Right renal cortex interstitium (tissue), 3 donors: ENCODE results near the gene TCIRG1. TPM values are rescaled to one million over a fixed set of nuclear protein-coding genes. Genes with fewer than 3 reads are reported as not detected.

Experiments used
- DNase-seq, 3 donors: peaks; one replicate each; pipeline ENCODE4 v3.0.0-alpha.2; 2013; ENCODE audit warnings: low read depth in 3 of 3, low spot score in 2 of 3
- polyA plus RNA-seq, 3 donors: library from polyadenylated mRNA; unstranded; fragments of 120-200 nt; gene quantifications; one replicate each; pipeline ENCODE4 v1.2.1, GENCODE V29; 2013; ENCODE audit not compliant: insufficient read length in 3 of 3

Gene TCIRG1
- polyA plus RNA-seq, 3 donors = 15.3 to 17.9 (median 17.0) TPM

DNA sequence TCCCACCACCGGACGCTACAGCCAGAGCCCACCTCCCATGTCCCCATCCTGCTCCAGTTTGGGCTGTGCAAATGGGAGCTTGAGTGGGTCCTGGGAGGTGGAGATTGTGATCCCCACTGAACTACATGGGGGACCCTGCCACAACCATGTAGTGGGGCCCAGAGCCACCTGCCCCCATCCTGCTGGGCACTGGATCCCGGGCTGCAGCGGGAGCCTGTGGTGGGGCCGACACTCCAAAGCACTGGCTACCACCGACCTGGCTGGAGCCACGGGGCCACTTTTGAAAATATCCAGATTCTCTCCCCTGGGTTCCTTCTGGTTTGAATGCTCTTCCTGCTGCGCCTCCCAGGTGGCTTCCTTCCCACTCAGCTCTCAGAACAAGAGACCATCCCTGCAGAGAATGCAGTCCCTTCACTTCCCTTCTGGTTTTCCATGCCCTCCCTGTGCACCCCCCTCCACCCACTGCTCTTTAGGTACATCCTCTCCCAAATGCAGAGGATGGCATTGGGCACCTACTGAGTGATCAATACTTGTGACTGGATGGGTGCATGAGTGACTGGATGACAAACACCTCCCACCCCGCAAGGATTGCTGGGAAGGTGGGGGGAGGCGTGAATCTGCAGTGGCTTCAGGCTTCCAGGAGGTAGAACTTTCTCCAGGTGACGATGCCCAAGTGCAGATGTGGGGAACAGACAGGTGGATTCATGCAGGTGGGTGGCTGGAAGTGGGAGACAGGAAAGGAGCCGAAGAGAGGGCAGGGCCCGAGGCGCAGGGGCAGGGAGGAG lies 34.1 kb upstream of the TCIRG1 start:
- no peak for DNase-seq

DNA sequence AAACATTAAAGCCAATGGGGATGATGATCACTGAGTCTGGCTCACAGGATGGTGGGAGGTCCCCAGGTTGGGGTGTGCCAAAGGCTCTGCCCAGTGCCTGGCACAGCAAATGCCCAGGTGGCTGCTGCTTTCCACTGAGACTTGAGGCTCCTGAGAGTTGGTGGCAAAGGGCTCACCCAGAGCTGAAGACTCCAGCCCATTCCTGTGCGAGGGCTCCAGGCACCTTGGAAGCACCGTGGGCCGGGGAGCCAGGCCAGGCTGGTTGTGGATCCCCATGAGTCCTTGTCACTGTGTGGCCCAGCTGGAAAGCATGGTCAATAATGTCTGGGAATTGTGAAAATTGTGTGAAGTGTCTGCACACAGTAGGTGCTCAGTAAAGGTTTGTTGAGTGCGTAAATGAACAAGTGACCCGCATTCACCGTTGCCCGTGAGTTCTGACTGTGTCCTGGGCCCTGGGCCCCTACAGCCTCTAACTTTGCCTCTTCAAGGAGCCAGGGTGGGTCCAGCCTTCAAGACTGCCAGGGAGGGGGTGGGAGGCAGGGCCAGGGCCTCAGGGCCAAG lies 32.1 kb upstream of the TCIRG1 start:
- no peak for DNase-seq

DNA sequence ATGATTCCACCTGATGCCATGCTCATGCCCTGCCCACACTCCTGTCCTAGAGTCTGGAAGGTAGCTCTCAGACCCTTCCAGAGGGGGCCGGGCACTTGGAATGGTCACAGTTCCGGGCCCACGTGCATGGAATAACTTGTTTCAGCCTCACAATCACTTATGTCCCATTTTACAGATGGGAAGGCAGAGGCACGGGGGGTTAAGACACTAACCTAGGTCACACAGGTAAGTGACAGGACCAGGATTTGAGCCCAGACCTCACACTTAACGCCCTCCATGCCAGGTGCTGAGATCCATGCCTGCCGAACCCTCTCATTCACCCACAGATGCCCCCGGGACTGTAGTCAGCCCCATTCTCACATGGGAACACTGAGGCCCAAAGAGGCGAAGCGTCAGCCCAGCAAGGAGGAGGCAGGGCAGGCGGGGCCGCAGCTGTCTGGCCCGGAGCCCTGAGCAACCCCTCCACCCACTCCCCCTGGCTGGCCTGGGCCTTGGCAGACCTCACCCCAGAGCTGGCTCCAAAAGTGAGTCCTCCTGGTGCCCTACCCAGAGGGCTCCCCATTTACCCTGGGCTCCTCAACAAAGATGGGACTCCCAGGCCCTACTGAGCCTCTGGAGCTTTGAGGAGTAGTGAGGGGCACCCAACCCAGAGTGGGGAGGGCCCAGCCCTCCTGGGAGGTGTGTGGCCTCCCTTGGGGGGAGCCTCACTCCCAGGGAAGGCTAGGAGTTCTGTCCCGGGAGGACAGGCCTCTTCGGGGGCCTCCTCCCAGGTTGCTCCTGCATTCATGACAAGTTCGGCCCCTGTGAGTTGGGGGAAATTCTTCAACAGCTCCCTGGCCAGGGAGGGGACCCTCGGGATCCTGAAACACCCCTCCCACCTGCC lies 31.1 kb upstream of the TCIRG1 start:
- DNase-seq = no peak

GRCh38 chr11:68008381-68009337 lies 30.2 kb upstream of the TCIRG1 start:
- no peak for DNase-seq

DNA sequence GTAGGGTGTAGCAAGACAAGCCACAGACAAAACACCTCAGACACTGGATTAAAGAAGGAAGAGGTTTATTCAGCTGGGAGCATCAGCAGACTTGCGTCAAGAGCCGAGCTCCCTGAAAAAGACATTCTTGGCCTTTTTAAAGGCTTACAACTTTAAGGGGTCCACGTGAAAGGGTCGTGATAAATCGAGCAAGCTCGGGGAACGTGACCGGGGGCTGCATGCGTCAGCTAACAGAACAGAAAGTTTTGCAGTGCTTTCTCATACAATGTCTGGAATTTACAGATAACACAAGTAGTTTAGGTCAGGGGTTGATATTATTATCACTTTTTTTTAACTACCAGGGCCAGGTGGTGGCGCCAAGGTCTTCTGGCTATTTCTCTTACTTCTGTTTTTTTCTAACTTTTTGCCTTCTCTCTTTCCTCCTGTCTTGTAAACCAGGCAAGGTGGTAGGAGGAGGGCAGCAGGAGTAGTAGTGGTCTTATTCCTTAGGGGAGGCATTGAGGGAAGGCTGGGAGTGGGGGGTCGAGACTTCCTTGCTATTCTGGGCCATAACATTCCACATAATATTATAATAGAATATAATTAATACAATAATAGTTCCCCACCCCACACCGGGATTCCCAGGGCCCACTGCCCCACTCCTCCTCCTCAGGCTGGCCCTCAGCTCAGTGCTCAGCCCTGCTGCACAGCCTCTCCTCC lies 29.3 kb upstream of the TCIRG1 start:
- DNase-seq = no peak

- DNase-seq = no peak
These were observed 28.5 kb upstream of the TCIRG1 start, which contains the start of gene ALDH3B1 for GRCh38 chr11:68010090-68011041. ALDH3B1 (plus strand) TSS chr11:68010327; CDS start chr11:68015298, 4,971 bp downstream.

DNA sequence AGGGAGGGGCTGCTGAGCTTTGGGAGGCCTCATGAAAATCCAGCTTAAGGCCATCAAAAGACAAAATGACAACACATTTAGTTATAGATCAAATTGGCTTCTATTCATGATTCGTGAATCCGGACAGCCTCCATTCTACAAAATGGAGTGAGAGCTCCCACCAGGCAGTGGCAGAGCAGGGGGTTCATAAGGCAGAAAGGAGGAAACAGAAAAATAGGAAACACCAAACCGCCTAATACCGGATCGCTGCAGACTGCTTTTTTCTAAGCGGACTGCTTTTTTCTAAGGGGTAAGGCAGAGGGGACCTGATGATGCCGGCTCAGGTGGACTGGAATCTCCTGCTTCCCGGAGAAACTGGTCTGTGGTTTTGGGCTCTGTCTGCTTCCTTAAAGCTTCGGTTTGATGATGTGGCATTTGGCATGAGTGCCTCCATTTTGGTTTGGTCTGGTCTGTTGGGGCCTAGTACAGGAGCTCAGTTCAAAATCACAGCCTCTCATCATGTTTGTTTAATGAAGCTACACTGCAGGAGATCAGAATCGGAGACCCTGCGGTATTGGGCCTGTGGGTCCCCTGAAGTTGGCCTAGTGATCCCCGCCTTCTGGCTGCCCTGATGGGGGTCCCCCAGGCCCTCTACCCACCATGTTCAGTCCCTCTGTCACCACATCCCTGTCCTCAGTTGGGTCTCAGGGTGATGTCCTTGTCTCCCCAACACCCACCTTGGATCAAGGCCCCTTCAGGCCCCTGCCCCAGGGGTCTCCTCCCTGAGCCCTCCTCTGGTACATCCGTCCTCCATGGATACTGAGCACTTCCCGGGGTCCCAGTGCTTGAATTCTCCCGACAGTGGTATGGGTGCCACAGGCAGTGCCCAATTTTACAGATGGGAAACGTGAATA lies 27.5 kb upstream of the TCIRG1 start:
- no peak for DNase-seq

GRCh38 chr11:68012044-68012842 lies 26.6 kb upstream of the TCIRG1 start:
- DNase-seq = no peak

DNA sequence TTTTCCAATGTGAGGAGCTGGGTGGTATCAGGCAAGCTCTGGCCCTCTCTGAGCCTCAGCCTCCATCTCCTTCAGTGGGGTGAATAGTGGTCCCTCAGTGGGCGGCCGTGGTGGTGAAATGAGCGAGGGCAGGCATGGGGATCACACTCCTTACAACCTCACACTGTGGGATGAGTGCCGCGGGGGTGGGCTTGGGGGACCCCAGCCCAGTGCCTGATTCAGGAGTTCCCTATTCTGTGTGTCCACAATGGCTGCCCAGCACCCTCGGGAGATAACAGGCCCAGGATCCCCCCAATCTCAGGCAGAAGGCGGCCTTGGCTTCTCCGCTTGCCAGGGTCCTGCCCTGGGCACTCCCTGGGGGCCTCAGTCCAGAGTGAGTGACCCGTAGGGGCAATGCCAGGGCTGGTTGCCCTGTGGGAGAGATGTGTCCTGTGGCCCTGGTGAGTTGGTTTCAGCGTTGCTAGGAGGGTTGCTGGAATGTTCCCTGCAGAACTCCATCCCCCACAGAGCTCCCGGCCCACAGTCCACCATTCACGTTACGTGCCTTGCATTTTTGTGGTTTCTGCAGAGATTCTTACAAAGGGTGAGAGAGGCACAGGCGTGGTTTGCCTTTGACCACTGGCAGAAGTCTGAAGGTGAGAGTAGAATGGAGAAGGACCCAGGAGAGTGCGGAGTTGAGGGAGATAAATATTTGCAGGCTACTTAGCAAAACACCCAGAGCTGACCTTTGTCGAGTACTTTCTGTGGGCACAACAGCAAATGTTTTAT lies 25.8 kb upstream of the TCIRG1 start:
- no peak for DNase-seq

DNA sequence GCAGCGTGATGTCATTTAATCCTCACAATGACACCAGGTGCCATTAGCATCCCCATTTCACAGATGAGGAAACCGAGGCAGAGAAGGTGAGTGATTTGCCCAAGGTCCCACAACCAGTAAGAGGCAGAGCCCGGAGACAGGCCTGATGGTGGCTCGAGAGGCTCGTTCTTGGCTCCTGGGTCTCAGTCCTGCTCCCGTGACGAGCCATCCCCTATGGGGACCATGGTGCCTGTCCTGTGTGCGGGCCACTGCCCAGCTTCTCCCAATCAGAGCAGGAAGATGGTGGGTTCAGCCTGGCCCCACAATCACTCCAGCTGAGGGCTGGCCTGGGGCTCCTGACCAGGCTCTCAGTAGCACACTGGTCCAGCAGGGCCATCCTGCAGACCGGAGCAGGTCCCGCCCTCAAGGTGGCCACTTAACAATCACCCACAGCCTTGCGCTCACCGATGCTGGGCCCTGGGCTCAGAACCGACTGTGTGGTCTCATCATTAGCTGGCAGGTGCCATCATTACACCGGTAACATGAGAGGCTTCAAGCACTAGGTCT lies 25.1 kb upstream of the TCIRG1 start:
- no peak for DNase-seq

DNA sequence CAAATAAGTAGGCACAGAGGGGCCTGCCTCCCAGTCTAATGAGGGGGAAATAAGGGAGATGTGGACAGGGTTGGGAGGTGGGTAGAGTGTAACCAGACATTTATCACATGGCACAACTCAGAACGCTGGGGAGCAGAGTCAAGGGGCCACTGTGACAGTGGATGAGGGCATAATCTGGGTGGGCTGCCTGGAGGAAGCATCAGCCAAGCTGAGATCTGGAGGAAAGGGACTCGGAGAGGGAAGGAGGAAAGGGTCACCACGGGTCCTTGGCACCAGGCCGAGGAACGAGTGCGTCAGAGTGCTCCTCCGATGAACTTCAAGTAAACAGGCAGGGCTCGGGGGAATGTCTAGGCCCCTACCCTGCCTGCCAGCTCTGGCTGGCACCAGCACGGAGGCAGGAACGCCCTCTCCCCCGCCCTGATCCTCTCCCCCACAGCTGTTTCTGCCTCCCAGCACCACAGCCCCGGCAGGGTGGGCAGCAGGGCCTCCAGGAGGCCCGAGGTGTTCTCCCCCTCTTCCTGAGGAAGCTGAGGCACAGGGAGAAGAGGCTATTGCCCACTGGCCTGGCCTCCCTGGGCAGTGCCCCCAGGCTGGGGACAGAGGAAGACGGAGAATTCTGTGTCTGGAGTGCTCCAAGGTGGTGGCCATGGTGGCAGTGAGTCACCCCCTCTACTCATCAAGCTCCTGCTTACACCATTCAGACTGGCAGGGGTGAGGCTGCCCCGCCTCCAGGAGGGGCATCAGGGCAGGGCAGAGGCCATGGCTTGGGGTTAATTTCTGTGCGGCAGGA lies 24.5 kb upstream of the TCIRG1 start:
- no peak for DNase-seq

DNA sequence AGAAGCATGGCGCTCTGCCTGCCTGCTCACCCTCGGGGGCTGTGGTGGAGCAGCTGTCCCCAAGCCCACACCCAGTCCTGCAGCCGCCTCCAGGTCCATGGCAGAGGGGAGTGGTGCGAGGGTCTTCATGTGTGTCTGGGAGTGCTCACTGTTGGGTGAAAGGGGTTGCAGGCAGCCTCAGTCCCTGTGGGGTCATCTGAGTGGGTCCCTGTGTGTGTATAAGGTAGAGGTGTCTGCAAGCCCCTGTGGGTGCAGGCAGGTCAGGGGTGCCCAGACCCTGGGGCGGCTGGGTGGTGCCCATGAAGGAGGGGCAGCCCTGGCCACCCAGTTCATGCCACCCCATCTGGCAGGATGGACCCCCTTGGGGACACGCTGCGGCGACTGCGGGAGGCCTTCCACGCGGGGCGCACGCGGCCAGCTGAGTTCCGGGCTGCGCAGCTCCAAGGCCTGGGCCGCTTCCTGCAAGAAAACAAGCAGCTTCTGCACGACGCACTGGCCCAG lies 23.8 kb upstream of the TCIRG1 start:
- no peak for DNase-seq

DNA sequence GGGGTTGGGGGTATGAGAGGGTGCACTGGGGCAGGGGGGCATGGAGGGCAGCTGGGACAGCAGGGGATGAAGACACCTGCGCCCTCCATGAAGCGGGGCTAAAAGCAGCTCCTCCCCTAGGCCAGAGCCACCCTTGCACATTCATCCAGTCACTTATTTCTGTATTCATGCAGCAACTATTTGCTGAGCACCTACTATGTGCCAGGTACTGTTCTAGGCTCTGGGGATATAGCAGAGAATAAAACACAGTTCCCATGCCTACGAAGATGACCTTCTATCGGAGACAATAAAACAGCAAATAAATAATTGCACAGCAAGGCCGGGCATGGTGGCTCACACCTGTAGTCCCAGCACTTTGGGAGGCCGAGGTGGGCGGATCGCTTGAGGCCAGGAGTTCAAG lies 23.4 kb upstream of the TCIRG1 start:
- no peak for DNase-seq

DNA sequence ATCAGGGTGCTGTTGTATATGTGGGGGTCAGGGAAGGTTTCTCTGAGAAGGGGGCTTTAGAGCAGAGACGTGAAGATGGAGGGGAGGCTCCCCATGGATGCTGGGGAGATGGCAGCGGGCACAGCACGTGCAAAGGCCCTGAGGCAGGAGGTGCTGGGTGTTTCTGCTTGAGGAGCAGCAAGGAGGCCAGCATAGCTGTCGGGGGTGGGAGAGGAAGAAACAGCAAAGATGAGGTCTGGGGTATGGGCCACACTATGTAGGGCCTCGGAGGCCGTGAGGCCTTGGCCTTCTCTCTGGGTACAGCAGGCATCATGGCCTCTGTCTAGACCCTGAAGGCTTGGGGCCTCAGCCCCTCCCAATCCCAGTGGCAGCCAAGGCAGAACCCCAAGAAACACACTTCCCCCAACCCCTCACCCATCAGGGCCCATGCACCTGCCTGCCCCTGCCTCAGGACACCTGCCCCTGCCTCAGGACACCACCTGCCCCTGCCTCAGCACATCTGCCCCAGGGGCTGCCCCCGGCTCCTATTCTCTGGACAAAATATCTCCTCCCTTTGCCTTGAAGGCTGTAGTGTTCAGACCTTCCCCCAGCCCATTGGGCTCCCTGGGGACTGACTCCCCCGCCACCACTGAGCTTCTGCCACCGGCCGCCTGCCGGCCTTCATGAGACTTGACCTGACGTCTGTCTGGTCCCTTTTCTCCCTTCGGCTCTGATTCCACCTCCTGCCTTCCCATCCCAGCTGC lies 22.5 kb upstream of the TCIRG1 start:
- no peak for DNase-seq
